GM10266 (cell line): ENCODE results near the gene FAHD2A.

Source experiments
- DNase-seq: peaks from one replicate; pipeline ENCODE4 v3.0.0; 2012; ENCODE audit errors: extremely low spot score
- CTCF ChIP-seq: IDR thresholded peaks from 2 replicates; pipeline ENCODE4 v1.5.1; 2012; ENCODE audit warnings: mild to moderate bottlenecking, low read depth; ENCODE audit not compliant: control insufficient read depth, insufficient read depth; ENCODE audit errors: missing control alignments

Gene FAHD2A

GRCh38 chr2:95356821-95357700, 45.4 kb upstream of the FAHD2A start:
- no peak for TF ChIP-seq CTCF
- DNase-seq, result no peak

- no peak for DNase-seq
Observed at GRCh38 chr2:95357717-95358280, 44.7 kb upstream of the FAHD2A start.

GRCh38 chr2:95359031-95359430, 43.5 kb upstream of the FAHD2A start:
- DNase-seq, result no peak
- no peak for TF ChIP-seq CTCF

More at GRCh38 chr2:95357717-95358280, 44.7 kb upstream of the FAHD2A start:
- TF ChIP-seq CTCF, result no peak

GRCh38 chr2:95359501-95359930, 43.0 kb upstream of the FAHD2A start:
- no peak for DNase-seq
- no peak for TF ChIP-seq CTCF

- no peak for TF ChIP-seq CTCF
- no peak for DNase-seq
Observed at GRCh38 chr2:95361216-95361980, 41.1 kb upstream of the FAHD2A start.

- DNase-seq, result no peak
- TF ChIP-seq CTCF, result no peak
Observed at GRCh38 chr2:95362486-95362885, 40.0 kb upstream of the FAHD2A start.

- TF ChIP-seq CTCF, result no peak
- DNase-seq, result no peak
Observed at GRCh38 chr2:95366514-95366913, 36.0 kb upstream of the FAHD2A start.
